H1 (cell line): ENCODE measurements around the gene RSRC2. TPM values are rescaled to one million over a fixed set of nuclear protein-coding genes. Genes with fewer than 3 reads are reported as not detected.

Source experiments
- CHD7 ChIP-seq: fragments of 300-600 bp; sonication (generic); IDR thresholded peaks from 2 replicates; pipeline ENCODE4 v1.7.1; 2012; ENCODE audit warnings: low read length, moderate library complexity, mild to moderate bottlenecking, inconsistent platforms; ENCODE audit not compliant: insufficient replicate concordance
- polyA plus RNA-seq, 7 experiments: library from polyadenylated mRNA; depleted of rRNA in 3 of 7; stranded (reverse) in 5 of 7; unstranded in 2 of 7; fragments of >200 nt in 5 of 7; fragments of 200-250 nt in 2 of 7; gene quantifications; 1 replicate in 5 of 7; 2 replicates in 1 of 7; 4 replicates in 1 of 7; pipeline versions ENCODE4 v1.2.1 to v1.2.3, GENCODE V29; 2011 to 2013; ENCODE audit warnings: missing spikeins in 2 of 7, mixed read lengths in 2 of 7
- total RNA-seq: library from RNA; stranded (reverse); fragmentation: NEBNext Ultra II Directional; extraction: Animal tissue kit (Norgen Biotek cat#: 25700); gene quantifications from 2 replicates; pipeline ENCODE4 v1.2.1, GENCODE V29; 2021

RSRC2 gene
- total and polyA plus RNA-seq, 2 of the 8 experiments (the other 6 are each of a cell fraction or from before 2014, with no cell fraction given) = 15.9 to 71.4 TPM

- TF ChIP-seq CHD7 = no peak
These were observed 18.6 kb downstream of the RSRC2 start (continued) for GRCh38 chr12:122508163-122508562.
